ENCODE results near the gene UCP3.

DNA sequence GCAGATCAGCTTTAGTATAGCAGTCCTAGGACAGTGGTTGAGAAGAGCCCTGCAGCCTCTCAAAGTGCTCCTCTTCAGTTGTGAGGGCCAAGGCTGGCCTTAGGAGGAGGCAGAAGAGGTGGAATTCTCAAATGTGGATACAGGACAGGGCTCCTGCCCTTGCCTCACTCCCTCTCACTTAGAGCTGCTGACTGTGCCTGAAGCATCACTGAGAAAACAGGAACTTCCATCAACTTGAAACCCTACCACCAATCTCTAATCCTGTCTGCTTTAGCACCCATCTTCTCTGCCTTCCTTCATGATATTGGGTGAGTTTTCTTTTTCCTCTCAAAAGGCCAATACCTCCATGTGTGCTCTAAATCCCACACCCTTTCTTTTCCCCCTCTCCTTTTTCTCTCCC lies 14.4 kb upstream of the UCP3 start:
- TF ChIP-seq LARP7 (IDR thresholded peaks at IDR 0.05) = no peak
- TF ChIP-seq TCF12 (IDR thresholded peaks at IDR 0.05; ENCODE audit: low read depth, low read length) = no peak
- no peak for TF ChIP-seq ZSCAN29 (IDR thresholded peaks at IDR 0.05)
- no peak for TF ChIP-seq SP1 (IDR thresholded peaks at IDR 0.05; ENCODE audit: low read depth, low read length)
- TF ChIP-seq IKZF2 (IDR thresholded peaks at IDR 0.05) = no peak
- TF ChIP-seq, protein P1, sequence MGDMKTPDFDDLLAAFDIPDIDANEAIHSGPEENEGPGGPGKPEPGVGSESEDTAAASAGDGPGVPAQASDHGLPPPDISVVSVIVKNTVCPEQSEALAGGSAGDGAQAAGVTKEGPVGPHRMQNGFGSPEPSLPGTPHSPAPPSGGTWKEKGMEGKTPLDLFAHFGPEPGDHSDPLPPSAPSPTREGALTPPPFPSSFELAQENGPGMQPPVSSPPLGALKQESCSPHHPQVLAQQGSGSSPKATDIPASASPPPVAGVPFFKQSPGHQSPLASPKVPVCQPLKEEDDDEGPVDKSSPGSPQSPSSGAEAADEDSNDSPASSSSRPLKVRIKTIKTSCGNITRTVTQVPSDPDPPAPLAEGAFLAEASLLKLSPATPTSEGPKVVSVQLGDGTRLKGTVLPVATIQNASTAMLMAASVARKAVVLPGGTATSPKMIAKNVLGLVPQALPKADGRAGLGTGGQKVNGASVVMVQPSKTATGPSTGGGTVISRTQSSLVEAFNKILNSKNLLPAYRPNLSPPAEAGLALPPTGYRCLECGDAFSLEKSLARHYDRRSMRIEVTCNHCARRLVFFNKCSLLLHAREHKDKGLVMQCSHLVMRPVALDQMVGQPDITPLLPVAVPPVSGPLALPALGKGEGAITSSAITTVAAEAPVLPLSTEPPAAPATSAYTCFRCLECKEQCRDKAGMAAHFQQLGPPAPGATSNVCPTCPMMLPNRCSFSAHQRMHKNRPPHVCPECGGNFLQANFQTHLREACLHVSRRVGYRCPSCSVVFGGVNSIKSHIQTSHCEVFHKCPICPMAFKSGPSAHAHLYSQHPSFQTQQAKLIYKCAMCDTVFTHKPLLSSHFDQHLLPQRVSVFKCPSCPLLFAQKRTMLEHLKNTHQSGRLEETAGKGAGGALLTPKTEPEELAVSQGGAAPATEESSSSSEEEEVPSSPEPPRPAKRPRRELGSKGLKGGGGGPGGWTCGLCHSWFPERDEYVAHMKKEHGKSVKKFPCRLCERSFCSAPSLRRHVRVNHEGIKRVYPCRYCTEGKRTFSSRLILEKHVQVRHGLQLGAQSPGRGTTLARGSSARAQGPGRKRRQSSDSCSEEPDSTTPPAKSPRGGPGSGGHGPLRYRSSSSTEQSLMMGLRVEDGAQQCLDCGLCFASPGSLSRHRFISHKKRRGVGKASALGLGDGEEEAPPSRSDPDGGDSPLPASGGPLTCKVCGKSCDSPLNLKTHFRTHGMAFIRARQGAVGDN (IDR thresholded peaks at IDR 0.05) = no peak
- TF ChIP-seq NR2F1 (conservative IDR thresholded peaks at IDR 0.05) = no peak
- no peak for TF ChIP-seq HDAC2 (IDR thresholded peaks at IDR 0.05)
- TF ChIP-seq, protein P2, sequence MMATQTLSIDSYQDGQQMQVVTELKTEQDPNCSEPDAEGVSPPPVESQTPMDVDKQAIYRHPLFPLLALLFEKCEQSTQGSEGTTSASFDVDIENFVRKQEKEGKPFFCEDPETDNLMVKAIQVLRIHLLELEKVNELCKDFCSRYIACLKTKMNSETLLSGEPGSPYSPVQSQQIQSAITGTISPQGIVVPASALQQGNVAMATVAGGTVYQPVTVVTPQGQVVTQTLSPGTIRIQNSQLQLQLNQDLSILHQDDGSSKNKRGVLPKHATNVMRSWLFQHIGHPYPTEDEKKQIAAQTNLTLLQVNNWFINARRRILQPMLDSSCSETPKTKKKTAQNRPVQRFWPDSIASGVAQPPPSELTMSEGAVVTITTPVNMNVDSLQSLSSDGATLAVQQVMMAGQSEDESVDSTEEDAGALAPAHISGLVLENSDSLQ (IDR thresholded peaks at IDR 0.05) = no peak
- TF ChIP-seq EZH2 (IDR thresholded peaks at IDR 0.05; ENCODE audit: borderline replicate concordance, control insufficient read depth, low read depth, low read length) = no peak
- TF ChIP-seq, protein P3, sequence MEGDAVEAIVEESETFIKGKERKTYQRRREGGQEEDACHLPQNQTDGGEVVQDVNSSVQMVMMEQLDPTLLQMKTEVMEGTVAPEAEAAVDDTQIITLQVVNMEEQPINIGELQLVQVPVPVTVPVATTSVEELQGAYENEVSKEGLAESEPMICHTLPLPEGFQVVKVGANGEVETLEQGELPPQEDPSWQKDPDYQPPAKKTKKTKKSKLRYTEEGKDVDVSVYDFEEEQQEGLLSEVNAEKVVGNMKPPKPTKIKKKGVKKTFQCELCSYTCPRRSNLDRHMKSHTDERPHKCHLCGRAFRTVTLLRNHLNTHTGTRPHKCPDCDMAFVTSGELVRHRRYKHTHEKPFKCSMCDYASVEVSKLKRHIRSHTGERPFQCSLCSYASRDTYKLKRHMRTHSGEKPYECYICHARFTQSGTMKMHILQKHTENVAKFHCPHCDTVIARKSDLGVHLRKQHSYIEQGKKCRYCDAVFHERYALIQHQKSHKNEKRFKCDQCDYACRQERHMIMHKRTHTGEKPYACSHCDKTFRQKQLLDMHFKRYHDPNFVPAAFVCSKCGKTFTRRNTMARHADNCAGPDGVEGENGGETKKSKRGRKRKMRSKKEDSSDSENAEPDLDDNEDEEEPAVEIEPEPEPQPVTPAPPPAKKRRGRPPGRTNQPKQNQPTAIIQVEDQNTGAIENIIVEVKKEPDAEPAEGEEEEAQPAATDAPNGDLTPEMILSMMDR (IDR thresholded peaks at IDR 0.05 in 2 of 3, conservative IDR thresholded peaks at IDR 0.05 in 1 of 3; ENCODE audit: control insufficient read depth in 2 of 3, extremely low read depth in 1 of 3, insufficient read depth in 1 of 3, low read depth in 3 of 3, low read length in 3 of 3) = no peak
- TF ChIP-seq, protein P4, sequence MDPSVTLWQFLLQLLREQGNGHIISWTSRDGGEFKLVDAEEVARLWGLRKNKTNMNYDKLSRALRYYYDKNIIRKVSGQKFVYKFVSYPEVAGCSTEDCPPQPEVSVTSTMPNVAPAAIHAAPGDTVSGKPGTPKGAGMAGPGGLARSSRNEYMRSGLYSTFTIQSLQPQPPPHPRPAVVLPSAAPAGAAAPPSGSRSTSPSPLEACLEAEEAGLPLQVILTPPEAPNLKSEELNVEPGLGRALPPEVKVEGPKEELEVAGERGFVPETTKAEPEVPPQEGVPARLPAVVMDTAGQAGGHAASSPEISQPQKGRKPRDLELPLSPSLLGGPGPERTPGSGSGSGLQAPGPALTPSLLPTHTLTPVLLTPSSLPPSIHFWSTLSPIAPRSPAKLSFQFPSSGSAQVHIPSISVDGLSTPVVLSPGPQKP (IDR thresholded peaks at IDR 0.05; ENCODE audit: low read depth, low read length) = no peak
- TF ChIP-seq CBFB (IDR thresholded peaks at IDR 0.05; ENCODE audit: low read depth) = no peak
- no peak for TF ChIP-seq SIX5 (IDR thresholded peaks at IDR 0.05; ENCODE audit: low read depth, low read length, severe bottlenecking)

Measured in GM12878 (cell line).